Esophagus muscularis mucosa (tissue), 4 donors: Measurements from ENCODE around the gene FAM193B.

Source experiments
- CTCF ChIP-seq, 3 experiments: fragments of 200-600 bp in 2 of 3; fragments of 450-650 bp in 1 of 3; sonication (generic) in 2 of 3; IDR thresholded peaks; one replicate each; pipeline ENCODE4 v1.5.1; 2017 to 2019; ENCODE audit warnings: antibody characterized with exemption in 3 of 3, mild to moderate bottlenecking in 2 of 3, moderate library complexity in 1 of 3
- EP300 ChIP-seq: sonication (generic); formaldehyde crosslinking; IDR thresholded peaks from one replicate; pipeline ENCODE4 v1.6.1; 2017; ENCODE audit warnings: antibody characterized with exemption
- POLR2A ChIP-seq: fragments of 450-650 bp; IDR thresholded peaks from one replicate; pipeline ENCODE4 v1.6.1; 2017; ENCODE audit warnings: antibody characterized with exemption, moderate library complexity, mild to moderate bottlenecking, low read depth
- POLR2AphosphoS5 ChIP-seq, 2 donors: sonication (generic); formaldehyde crosslinking; IDR thresholded peaks; one replicate each; pipeline ENCODE4 v1.6.1; 2017; ENCODE audit warnings: antibody characterized with exemption in 2 of 2

GRCh38 chr5:177489119-177489716 is 65.1 kb downstream of the FAM193B start:
- peak in 1 of 3 experiments; percentile 9 for TF ChIP-seq CTCF (IDR thresholded peaks at IDR 0.05)
- TF ChIP-seq POLR2A: no peak
- peak in 1 of 2 donors; percentile 20 for TF ChIP-seq POLR2AphosphoS5 (IDR thresholded peaks at IDR 0.05)
- TF ChIP-seq EP300: no peak
